Inflammatory macrophage treated with lipopolysaccharide for 4 hours (primary cell): ENCODE results near the gene SNAPIN.

Experiments used
- DNase-seq: peaks from one replicate; pipeline ENCODE4 v3.0.0-alpha.2; 2020

Gene SNAPIN

GRCh38 chr1:153679337-153680119 is 21.0 kb downstream of the SNAPIN start:
- DNase-seq, result peak; percentile 23

GRCh38 chr1:153680120-153680403 is 21.6 kb downstream of the SNAPIN start:
- no peak for DNase-seq

DNA sequence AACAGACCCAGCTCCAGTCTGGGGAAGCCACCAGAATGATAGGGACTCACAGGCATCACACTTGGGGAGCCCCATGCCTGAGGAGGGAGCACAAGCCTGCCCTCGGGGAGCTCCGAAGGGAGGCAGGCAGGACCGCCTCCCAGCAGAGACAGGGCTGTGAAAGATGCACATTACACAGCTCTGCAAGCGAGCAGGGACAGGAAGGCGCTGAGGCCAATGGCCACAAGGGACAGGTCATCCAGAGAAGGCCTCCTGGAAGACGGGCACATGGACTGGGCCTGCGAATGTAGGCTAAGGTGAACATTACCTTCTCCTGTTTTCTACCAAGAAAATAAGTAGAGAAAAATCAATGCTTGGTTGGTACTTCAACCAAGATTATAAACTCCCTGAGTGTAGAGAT is 24.2 kb downstream of the SNAPIN start:
- no peak for DNase-seq

DNA sequence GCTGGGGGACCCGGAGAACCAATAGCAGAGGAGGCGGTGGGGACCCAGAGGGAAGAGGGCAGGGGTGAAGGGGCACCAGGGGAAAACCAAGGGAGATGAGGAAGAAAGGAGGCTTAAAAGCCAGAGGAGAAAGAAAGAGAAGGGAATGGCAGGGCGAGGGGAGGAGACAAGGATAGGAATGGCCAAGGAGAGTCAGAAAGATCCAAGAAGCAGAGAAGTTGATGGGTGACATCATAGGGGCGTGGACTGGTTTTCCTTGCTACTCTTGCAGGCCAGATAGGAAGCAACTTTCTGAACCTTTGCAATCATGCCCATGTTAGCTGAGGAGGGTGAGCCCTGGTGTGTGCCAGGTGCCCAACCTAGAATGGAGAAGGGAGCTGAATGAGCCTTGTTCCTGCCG is 25.4 kb downstream of the SNAPIN start:
- peak; percentile 45 for DNase-seq

- no peak for DNase-seq
Observed at GRCh38 chr1:153684892-153685291, 26.4 kb downstream of the SNAPIN start.

DNA sequence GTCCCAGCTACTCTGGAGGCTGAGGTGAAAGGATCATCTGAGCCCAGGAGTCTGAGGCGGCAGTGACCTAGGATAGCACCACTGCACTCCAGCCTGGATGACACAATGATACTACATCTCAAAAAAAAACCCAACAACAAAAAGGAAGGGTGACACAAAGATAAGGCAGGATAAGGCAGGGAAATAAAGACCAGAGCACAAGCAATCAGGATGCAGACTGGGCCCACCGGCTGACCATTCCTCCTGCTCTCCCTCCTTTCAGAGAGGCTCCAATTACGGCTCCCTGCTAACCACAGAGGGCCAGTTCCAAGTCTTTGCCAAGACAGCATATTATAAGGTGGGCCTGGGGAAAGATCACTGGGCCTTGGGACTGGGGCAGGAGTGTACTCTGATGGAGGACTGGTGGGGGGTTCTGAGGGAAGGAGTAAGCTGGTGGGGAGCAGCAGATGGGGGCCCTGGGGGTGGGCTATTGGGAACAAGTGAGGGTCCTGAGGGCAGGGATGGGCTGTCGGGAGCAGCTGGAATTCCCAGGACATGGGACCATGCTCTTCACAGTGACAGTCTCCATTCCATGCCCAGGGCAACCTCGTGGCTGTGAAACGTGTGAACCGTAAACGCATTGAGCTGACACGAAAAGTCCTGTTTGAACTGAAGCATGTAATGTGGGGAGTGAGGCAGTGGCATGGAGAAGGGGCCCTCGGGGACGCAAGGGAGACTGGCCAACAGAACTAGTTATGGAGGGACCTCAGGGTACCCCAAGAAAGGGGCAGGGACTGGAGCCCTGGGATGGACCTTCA is 27.2 kb downstream of the SNAPIN start:
- DNase-seq, result no peak

DNA sequence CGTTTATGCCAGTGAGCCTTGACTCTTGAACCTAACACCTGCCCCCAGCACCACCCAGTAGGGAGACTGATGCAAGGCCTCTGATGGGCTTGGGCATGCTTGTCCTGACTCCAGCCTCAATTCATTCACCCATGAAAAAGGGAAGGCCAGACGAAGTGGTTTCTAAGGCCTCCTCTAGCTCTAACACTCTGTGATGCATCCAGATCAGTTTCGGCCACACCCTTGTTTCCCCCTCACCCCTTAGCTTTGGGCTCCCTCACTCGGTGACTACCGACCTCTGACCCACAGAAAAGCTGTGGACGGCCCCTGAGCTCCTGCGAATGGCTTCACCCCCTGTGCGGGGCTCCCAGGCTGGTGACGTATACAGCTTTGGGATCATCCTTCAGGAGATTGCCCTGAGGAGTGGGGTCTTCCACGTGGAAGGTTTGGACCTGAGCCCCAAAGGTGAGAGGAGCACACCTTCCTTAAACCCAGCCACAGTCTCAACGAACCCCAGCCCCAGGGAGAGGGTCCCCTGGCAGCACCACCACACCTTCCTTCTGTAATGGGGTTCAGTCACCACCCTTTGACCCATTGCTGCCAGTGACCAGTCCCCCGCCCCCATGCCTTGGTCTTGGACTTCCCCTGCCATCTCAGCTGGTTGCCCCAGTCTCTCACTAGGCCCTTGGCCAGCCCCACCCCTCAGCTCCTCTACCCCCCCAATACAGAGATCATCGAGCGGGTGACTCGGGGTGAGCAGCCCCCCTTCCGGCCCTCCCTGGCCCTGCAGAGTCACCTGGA is 29.0 kb downstream of the SNAPIN start:
- DNase-seq, result peak; percentile 18

- peak; percentile 27 for DNase-seq
Observed at GRCh38 chr1:153688276-153688675, 29.8 kb downstream of the SNAPIN start.

GRCh38 chr1:153688736-153689328 is 30.3 kb downstream of the SNAPIN start:
- DNase-seq, result no peak

DNA sequence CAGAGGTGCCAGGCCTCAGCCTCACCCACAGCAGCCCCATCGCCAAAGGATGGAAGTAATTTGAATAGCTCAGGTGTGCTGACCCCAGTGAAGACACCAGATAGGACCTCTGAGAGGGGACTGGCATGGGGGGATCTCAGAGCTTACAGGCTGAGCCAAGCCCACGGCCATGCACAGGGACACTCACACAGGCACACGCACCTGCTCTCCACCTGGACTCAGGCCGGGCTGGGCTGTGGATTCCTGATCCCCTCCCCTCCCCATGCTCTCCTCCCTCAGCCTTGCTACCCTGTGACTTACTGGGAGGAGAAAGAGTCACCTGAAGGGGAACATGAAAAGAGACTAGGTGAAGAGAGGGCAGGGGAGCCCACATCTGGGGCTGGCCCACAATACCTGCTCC is 35.0 kb downstream of the SNAPIN start:
- no peak for DNase-seq

GRCh38 chr1:153696741-153697140 is 38.2 kb downstream of the SNAPIN start:
- DNase-seq, result no peak

GRCh38 chr1:153697191-153698019 is 38.9 kb downstream of the SNAPIN start:
- no peak for DNase-seq

- DNase-seq, result peak; percentile 37
Observed at GRCh38 chr1:153698020-153698922, 39.8 kb downstream of the SNAPIN start.

GRCh38 chr1:153698923-153699714 is 40.6 kb downstream of the SNAPIN start:
- peak; percentile 31 for DNase-seq

GRCh38 chr1:153699768-153700167 is 41.3 kb downstream of the SNAPIN start:
- DNase-seq, result no peak

- DNase-seq, result no peak
Observed at GRCh38 chr1:153705484-153705883, 47.0 kb downstream of the SNAPIN start.

- DNase-seq, result no peak
Observed at GRCh38 chr1:153711026-153711425, 52.5 kb downstream of the SNAPIN start.
